ENCODE results near the gene DEK. TPM values are rescaled to one million over a fixed set of nuclear protein-coding genes. Genes with fewer than 3 reads are reported as not detected.

The DEK gene
- polyA plus RNA-seq, 1 of the 3 experiments (the other 2 are of a cell fraction), result 34.2 TPM

GRCh38 chr6:18260448-18261106 is 3.8 kb downstream of the DEK start:
- TF ChIP-seq PBX3 (IDR thresholded peaks at IDR 0.05), result 0 out of 2 replicates have a peak, but pooled peaks have one; percentile 17
- TF ChIP-seq MAX (IDR thresholded peaks at IDR 0.05; ENCODE audit: low read depth), result 0 out of 2 replicates have a peak, but pooled peaks have one; percentile 14
- no peak for TF ChIP-seq USF1 (IDR thresholded peaks at IDR 0.05; ENCODE audit: borderline replicate concordance, low read depth)
- peak overlapping the region; percentile 36 to 45; a peak in 3 of 4 replicates for H3K27ac ChIP-seq (ENCODE audit: low read depth in 2 of 2, low read length in 1 of 2)

GRCh38 chr6:18259675-18260447 is 4.5 kb downstream of the DEK start:
- H3K4me2 ChIP-seq, result peak overlapping the region; percentile 91; the same call in 1 of the 2 replicates
- no peak overlapping the region for H3K9ac ChIP-seq
- H3K4me3 ChIP-seq (ENCODE audit: low read depth in 2 of 2, low read length in 1 of 2), result no peak overlapping the region
- peaks cover 5% of the 10 kb centered on the region for H3F3A ChIP-seq (replicated peaks; ENCODE audit: insufficient read depth)
- peaks cover 92% of the 10 kb centered on the region for H3K79me2 ChIP-seq (ENCODE audit: insufficient read depth)
- peaks cover 21% of the 10 kb centered on the region in 2 experiments; a peak in 3 of 4 replicates for H3K4me1 ChIP-seq (ENCODE audit: control insufficient read depth in 1 of 2, insufficient read depth in 2 of 2, low read depth in 1 of 2, low read length in 1 of 2)
- TF ChIP-seq PBX3 (IDR thresholded peaks at IDR 0.05) (0 out of 2 replicates have a peak, but pooled peaks have one; percentile 9), FOSL2 (IDR thresholded peaks at IDR 0.05; ENCODE audit: borderline replicate concordance, low read depth) (peak; percentile 21; the same call in 1 of the 2 replicates), IRF3 (IDR thresholded peaks at IDR 0.05; ENCODE audit: low read depth, low read length) (no peak)
- H3K9me2 ChIP-seq, result no peaks in the 10 kb centered on the region
- ChIA-PET CTCF (no interaction called here), POLR2A (no interaction called here)
- H3K36me3 ChIP-seq (replicated peaks in 1 of 2; ENCODE audit: control insufficient read depth in 1 of 2, insufficient read depth in 2 of 2, low read length in 1 of 2), result peaks cover 33 to 36% of the 10 kb centered on the region in 2 experiments
- H4K20me1 ChIP-seq (ENCODE audit: insufficient read depth), result peaks cover 56% of the 10 kb centered on the region
- H2AFZ ChIP-seq (ENCODE audit: low read depth), result no peak overlapping the region
- H3K27me3 ChIP-seq (ENCODE audit: insufficient read depth), result no peaks in the 10 kb centered on the region
- 93% methylated on average over 4 of the region's 4 CpGs for WGBS (ENCODE audit: low lambda C conversion rate)
- H3K9me3 ChIP-seq, result no peaks in the 10 kb centered on the region
- no peak for DNase-seq
- peak overlapping the region; percentile 36 to 45; a peak in 3 of 4 replicates for H3K27ac ChIP-seq (ENCODE audit: low read depth in 2 of 2, low read length in 1 of 2)

More at GRCh38 chr6:18260448-18261106, 3.8 kb downstream of the DEK start:
- Histone ChIP-seq H3K9me2 (no peaks in the 10 kb centered on the region), H3K27me3 (ENCODE audit: insufficient read depth) (no peaks in the 10 kb centered on the region), H3K4me3 (ENCODE audit: low read depth in 2 of 2, low read length in 1 of 2) (no peak overlapping the region), H3K79me2 (ENCODE audit: insufficient read depth) (peaks cover 85% of the 10 kb centered on the region), H3F3A (replicated peaks; ENCODE audit: insufficient read depth) (peaks cover 8% of the 10 kb centered on the region), H2AFZ (ENCODE audit: low read depth) (no peak overlapping the region), H3K4me2 (peak overlapping the region; percentile 91), H3K9ac (no peak overlapping the region), H3K36me3 (replicated peaks in 1 of 2; ENCODE audit: control insufficient read depth in 1 of 2, insufficient read depth in 2 of 2, low read length in 1 of 2) (peaks cover 29% of the 10 kb centered on the region in 2 experiments), H3K4me1 (ENCODE audit: control insufficient read depth in 1 of 2, insufficient read depth in 2 of 2, low read depth in 1 of 2, low read length in 1 of 2) (peaks cover 17 to 21% of the 10 kb centered on the region in 2 experiments; a peak in 3 of 4 replicates), H4K20me1 (ENCODE audit: insufficient read depth) (peaks cover 56% of the 10 kb centered on the region), H3K9me3 (no peaks in the 10 kb centered on the region)
- ChIA-PET POLR2A (no interaction called here), CTCF (no interaction called here)
- DNase-seq, result no peak
- WGBS (ENCODE audit: low lambda C conversion rate), result 53% methylated on average over 4 of the region's 4 CpGs

Data from SK-N-SH (cell line).